DLD1 (cell line): Measurements from ENCODE around the gene CHKA.

Experiments
- in situ Hi-C: cut with HindIII; loops from 2 replicates; pipeline ENCODE4 v1.10.0; 2017; ENCODE audit warnings: low sequenced_read_pairs

Gene CHKA

GRCh38 chr11:68121067-68121899 lies at the start of gene CHKA:
Gene CHKA, minus strand, starts transcription at chr11:68121388. Its CDS starts 211 bp downstream, at chr11:68121177.
- in situ Hi-C loops: no loop called here

DNA sequence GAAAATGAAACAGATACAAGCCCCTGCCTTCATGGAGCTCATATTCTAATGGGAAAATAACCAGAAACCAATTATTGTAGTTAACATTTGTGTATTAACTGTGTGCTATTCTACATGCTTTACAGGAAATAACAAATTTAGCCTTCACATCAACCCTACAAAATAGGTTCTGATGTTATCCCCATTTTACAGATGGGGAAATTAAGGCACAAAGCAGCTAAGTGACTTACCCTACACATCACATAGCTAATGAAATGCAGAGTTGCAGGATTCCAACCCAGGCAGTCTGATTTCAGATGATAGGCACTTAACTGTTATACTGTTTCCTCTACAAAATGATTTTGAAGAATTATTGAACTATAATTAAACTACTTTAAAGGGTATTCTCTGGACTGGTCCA lies 48.3 kb upstream of the CHKA start:
- in situ Hi-C loops: no loop called here

DNA sequence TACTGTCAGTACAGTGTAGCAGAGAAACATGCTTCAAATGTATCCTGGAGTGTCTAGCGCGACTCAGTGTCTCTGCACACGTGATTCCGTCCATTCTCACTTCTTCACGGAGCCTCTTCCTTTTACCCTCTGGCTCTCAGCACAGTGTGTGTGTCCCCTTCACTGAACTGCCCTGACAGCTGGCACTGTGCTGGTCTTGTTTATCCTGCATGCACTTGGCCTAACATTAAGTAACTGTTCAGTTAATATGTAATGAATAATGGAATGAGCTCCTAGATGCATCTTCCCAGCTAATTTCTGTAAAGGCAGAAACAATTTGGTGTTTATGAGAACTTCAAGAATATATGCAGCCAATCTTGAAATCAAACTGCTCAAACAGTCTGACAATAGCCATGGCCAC lies 47.5 kb upstream of the CHKA start:
- in situ Hi-C loops: no loop called here

GRCh38 chr11:68167474-68167873 lies 46.3 kb upstream of the CHKA start:
- in situ Hi-C loops: no loop called here

DNA sequence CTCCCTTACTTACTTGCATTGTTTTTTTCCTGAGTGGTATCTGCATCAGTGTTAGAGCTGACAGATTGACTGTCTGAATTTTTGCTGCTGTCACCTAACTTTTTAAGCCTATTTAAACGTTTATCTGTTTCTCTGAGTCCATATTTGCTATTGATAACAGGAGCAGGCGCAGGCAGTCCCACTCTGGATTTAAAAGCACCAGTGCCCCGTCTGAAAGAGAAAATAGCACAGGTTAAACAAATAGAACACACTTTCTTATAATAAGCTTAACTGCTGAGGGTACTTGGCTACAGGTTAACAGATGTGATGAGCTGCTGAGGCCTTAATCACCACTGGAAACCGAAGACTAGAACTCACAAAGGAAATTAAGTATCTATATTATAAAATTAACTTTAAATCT lies 45.8 kb upstream of the CHKA start:
- in situ Hi-C loops: no loop called here

DNA sequence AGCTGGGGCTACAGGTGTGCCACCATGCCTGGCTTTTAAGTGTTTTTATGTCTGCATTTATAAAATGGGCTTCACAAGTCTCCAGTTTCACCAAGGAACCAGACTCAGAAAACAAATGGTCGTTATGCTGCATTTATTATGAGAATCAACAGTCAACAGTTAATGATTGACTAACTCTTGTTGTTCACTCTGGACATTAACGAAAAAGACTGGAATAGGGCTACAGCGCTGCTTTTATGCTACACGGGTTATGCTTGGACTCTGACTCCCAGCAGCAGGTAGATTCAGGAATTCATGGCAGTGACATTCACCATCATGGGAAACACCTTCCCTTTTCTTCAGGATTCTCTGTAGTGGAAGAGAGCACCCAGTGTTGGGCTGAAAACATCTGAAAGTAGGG lies 44.4 kb upstream of the CHKA start:
- in situ Hi-C loops: no loop called here

GRCh38 chr11:68164437-68164836 lies 43.2 kb upstream of the CHKA start:
- in situ Hi-C loops: no loop called here

DNA sequence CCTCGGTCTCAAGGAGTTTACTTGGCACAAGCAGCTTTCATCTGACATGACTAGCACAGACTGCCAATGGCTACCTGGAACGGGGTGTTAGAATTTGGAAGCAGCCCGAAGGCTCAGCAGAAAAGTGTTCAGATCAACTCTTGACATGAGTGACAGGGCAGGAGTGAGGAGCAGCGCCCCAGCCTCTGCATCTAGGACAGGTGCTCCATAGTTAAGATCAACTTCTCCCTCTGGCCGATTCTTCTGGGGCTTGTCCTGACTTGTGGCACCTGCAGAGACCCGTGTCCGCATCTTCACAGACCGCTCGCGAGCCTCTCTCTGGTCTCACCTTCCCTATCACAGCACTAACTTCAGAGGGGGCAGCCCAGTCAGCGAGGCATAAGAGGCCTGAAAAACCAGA lies 42.5 kb upstream of the CHKA start:
- in situ Hi-C loops: no loop called here

- in situ Hi-C loops: no loop called here
Observed at GRCh38 chr11:68160100-68160695, 39.0 kb upstream of the CHKA start.

DNA sequence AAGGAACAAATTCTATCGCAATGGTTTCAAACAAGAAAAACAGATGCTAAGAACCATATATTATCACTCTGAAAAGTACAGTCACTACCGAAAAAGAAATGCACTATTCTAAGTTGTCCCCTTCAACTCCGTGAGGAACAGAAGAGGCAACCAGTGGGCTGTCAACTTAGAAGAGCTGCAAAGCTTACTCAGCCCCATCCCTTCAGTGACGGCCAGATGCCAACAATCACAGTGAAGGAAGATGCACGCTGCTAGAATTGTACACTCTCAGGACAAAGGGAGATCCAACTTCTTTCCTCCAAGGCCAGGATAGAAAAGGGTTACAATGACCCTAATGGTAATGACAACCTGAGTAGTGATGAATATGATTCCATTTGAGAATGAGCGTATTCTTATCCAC lies 38.5 kb upstream of the CHKA start:
- in situ Hi-C loops: no loop called here

GRCh38 chr11:68159161-68159560 lies 38.0 kb upstream of the CHKA start:
- in situ Hi-C loops: no loop called here

DNA sequence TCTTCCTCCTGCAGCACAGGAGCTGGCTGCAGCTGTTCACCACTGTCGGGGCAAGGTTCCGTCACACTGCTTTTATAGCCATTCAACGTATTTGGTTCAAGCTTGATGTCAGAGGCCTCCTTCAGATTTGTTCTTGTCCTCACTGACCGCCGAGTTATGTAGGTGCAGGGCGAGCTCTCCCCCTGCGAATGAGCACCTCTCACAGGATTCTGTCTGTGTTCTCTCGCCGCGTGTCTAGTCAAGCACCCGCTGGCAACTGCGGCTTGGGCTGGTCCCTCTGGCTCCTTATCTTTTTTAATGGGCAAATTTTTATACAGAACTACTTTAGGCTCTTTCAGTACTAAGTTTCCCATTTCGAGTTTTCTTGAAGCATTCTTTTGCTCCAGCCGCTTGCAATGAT lies 37.4 kb upstream of the CHKA start:
- in situ Hi-C loops: no loop called here

DNA sequence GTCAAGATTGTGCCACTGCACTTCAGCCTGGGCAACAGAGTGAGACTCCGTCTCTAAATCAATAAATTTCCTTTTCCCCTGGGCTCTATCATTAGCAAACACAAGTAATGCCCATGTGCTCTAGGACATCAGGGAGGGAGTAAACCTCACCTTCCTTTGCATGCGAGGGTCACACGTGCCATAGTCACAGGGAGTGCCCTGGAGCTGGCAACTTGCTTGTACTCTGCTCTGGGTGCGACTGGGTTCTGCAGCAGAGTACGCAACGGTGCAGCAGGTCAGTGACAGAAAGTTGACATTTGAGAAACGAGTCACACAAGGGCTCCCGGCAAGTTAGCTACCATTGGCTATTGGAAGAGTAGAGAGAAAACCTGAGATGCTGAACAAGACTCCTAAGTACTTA lies 32.6 kb upstream of the CHKA start:
- in situ Hi-C loops: no loop called here

GRCh38 chr11:68150037-68150436 lies 28.8 kb upstream of the CHKA start:
- in situ Hi-C loops: no loop called here

DNA sequence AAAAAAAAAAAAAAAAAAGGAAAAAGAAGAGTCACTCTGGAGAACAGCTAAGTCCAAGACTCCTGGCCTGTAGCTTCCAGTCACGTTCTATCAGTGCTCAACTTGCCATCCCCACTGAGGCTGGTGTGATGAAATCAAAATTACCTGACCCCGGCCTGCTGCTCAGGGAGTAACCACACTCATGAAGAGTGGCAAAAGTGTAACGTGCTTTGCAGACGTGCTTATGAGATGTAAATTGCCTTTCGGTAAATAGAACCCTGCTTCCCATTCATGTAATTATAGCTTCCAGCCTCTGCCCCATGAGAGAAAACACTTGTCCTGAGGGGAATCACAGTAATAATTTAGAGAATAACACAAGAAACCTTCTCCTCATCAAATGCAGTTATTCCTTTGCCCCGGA lies 28.2 kb upstream of the CHKA start:
- in situ Hi-C loops: no loop called here

- in situ Hi-C loops: no loop called here
Observed at GRCh38 chr11:68148879-68149278, 27.7 kb upstream of the CHKA start.

DNA sequence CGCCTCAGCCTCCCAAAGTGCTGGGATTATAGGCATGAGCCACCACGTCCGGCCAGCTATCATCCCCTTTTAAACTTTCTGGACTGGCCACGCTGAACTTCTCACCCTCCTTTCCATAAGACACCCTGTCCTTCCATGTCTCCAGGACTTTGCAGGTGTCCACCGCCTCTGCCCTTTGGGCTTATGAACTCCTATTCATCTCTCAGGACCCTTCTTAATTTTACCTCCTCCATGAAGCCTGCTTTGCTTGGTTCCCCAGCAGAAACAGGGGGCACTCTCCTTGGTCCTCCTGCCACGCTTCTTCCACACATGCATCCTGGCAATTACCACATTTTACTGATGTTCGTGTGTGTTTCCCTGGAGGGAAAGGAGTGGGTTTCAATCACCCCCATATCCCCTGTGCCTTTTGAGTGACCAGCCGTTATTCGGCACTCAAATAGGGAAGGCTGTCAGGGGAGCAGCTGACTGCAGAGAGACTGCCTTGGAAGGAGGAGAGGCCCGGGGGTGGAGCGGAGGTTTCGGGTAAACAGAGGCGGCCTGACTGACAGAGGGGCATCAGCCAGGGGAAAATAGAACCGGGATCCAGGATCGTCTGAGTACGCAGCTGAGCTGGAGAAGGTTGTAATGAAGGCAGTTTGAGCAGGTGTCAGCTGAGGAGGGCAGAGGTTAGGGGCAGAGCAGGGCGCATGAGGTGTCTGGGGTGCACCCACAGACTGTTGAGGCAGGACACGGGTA lies 27.1 kb upstream of the CHKA start:
- in situ Hi-C loops: no loop called here

DNA sequence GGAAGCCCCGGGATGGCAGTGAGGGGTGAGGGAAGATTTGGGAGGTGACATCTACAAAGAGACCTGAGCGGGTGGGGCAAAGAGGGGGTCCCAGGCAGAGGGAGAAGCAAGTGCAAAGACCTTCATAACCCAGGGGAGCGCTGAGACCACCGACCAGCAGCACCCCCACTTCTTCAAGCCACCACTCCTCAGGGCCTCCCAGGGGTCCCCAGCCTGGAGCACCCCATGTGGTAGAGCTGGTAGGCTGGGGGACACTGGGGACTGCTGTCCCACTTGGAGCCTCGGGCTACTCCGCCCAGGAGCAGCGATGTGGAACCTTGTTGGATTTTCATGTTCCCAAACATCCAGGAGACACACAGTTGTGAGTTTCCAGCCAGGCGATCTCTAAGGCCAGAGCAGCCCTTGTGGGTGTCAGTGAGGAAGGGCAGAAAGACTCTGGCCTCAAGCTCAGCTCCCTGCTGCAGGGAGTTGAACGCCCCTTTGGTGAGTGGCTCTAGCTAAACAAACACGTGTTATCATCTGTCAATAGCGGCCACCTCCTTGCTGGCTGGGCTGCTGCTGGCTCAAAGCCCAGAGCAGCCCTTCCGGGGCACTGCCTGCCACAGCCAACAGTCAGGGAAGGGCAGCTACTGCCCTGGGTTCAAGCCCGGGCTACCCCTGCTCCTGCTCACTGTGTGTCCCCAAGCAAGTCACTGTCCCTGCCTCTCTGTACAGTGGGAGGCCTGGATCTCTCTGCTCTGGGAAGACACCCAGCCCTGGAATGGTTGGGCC lies 25.7 kb upstream of the CHKA start:
- in situ Hi-C loops: no loop called here

- in situ Hi-C loops: no loop called here
Observed at GRCh38 chr11:68146010-68146540, 24.9 kb upstream of the CHKA start.

DNA sequence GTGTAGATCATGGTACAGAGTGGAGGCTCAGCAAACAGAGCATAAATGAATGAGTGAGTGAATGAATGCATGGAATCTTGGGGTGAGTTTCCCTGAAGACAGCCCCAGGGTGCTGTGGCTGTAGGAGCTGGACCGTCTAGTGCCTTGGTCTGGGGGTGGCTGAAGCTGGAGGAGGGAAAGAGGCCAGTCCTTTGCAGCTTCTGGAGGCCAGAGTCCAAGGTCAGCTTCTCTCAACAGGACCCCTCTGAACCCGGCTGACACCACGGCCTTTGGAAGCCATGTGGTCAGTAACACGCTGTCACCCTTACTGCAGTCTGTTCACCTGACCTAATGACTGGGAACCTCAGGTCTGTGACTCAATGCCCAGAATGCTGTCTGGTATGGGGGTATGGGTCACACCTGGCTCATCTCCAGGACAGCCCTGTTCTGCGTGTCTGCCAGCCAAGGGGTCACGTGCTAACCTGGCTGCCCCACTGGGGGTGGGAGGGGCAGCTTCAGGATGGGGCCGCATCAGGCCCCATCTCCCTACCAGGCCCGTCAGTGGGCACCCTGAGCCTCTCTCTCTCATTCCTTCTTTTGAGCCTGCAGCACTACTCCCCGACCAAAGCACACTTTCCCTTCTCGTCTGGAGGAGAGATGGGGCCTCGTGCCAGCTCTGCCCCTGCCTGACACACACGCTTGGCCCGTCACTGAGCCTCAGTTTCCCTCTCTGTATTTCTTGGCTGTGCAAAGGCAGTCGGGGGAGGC lies 24.1 kb upstream of the CHKA start:
- in situ Hi-C loops: no loop called here
